ENCODE measurements around the gene NRARP. TPM values are rescaled to one million over a fixed set of nuclear protein-coding genes. Genes with fewer than 3 reads are reported as not detected.
A peak's percentile ranks its signal among the peaks of the same experiment; 100 is the strongest.

The NRARP gene
- total RNA-seq, 1 donor from 2014 or later = 20.7 TPM

- peaks cover 17% of the 10 kb centered on the region for H3K27me3 ChIP-seq
- H3K4me3 Mint-ChIP-seq = peak overlapping the region; percentile 30
- no peak overlapping the region for H3K4me2 ChIP-seq
- H3K4me3 ChIP-seq = no peak overlapping the region
- TF ChIP-seq EZH2phosphoT487 (IDR thresholded peaks at IDR 0.05) (no peak), EZH2 (IDR thresholded peaks at IDR 0.05) (no peak), CTCF (IDR thresholded peaks at IDR 0.05) (no peak)
- peak; percentile 25 for DNase-seq (ENCODE audit: low spot score)
- H3K9me3 Mint-ChIP-seq = no peaks in the 10 kb centered on the region
- H2AFZ ChIP-seq (replicated peaks) = no peak overlapping the region
- peaks cover 6% of the 10 kb centered on the region for H3K27me3 Mint-ChIP-seq (ENCODE audit: insufficient read depth, low read depth)
- peaks cover 50% of the 10 kb centered on the region for H3F3A ChIP-seq (ENCODE audit: low read depth)
- no peaks in the 10 kb centered on the region for H3K9me3 ChIP-seq (ENCODE audit: low read depth)
- peaks cover 18% of the 10 kb centered on the region for H3K79me2 ChIP-seq (ENCODE audit: low read depth)
- peaks cover 65% of the 10 kb centered on the region for H3K4me1 ChIP-seq
- peak overlapping the region; percentile 42 for H3K27ac Mint-ChIP-seq
- H3K9ac ChIP-seq = no peak overlapping the region
- peaks cover 3% of the 10 kb centered on the region for H3K36me3 Mint-ChIP-seq
- H3K36me3 ChIP-seq = no peaks in the 10 kb centered on the region
- peaks cover 49% of the 10 kb centered on the region for H3K4me1 Mint-ChIP-seq
- no peak overlapping the region for H3K27ac ChIP-seq
- peaks cover 33% of the 10 kb centered on the region for H4K20me1 ChIP-seq (ENCODE audit: low read depth)
Observed at GRCh38 chr9:137303893-137304382, 1.9 kb upstream of the NRARP start.

- H3K9me3 ChIP-seq (ENCODE audit: low read depth) = no peaks in the 10 kb centered on the region
- peaks cover 24% of the 10 kb centered on the region for H3K27me3 ChIP-seq
- H3K4me2 ChIP-seq = peak overlapping the region; percentile 92
- peaks cover 48% of the 10 kb centered on the region for H3K4me1 Mint-ChIP-seq
- peak overlapping the region; percentile 46 for H3K4me3 ChIP-seq
- peak overlapping the region; percentile 42 for H3K27ac Mint-ChIP-seq
- H3K36me3 ChIP-seq = no peaks in the 10 kb centered on the region
- H3F3A ChIP-seq (ENCODE audit: low read depth) = peaks cover 56% of the 10 kb centered on the region
- no peaks in the 10 kb centered on the region for H3K9me3 Mint-ChIP-seq
- H3K4me1 ChIP-seq = peaks cover 71% of the 10 kb centered on the region
- peak overlapping the region; percentile 77 for H3K4me3 Mint-ChIP-seq
- H4K20me1 ChIP-seq (ENCODE audit: low read depth) = peaks cover 39% of the 10 kb centered on the region
- TF ChIP-seq EZH2 (IDR thresholded peaks at IDR 0.05) = no peak
- no peak for TF ChIP-seq EZH2phosphoT487 (IDR thresholded peaks at IDR 0.05)
- TF ChIP-seq CTCF (IDR thresholded peaks at IDR 0.05) = no peak
- peaks cover 18% of the 10 kb centered on the region for H3K79me2 ChIP-seq (ENCODE audit: low read depth)
- H3K36me3 Mint-ChIP-seq = peaks cover 3% of the 10 kb centered on the region
- peaks cover 6% of the 10 kb centered on the region for H3K27me3 Mint-ChIP-seq (ENCODE audit: insufficient read depth, low read depth)
- H2AFZ ChIP-seq (replicated peaks) = no peak overlapping the region
- no peak overlapping the region for H3K27ac ChIP-seq
- H3K9ac ChIP-seq = no peak overlapping the region
- DNase-seq (ENCODE audit: low spot score) = peak; percentile 70
Observed at GRCh38 chr9:137303151-137303892, 1.3 kb upstream of the NRARP start.

- Histone ChIP-seq H3K9ac (no peak overlapping the region), H3F3A (ENCODE audit: low read depth) (peaks cover 63% of the 10 kb centered on the region), H3K4me3 (peak overlapping the region; percentile 46), H3K79me2 (ENCODE audit: low read depth) (peaks cover 18% of the 10 kb centered on the region), H3K27me3 (peaks cover 31% of the 10 kb centered on the region), H3K27ac (no peak overlapping the region), H4K20me1 (ENCODE audit: low read depth) (peaks cover 46% of the 10 kb centered on the region), H3K9me3 (ENCODE audit: low read depth) (no peaks in the 10 kb centered on the region), H3K4me1 (peaks cover 69% of the 10 kb centered on the region), H2AFZ (replicated peaks) (no peak overlapping the region), H3K4me2 (peak overlapping the region; percentile 92), H3K36me3 (no peaks in the 10 kb centered on the region)
- TF ChIP-seq CTCF (IDR thresholded peaks at IDR 0.05) (peak; percentile 71), EZH2phosphoT487 (IDR thresholded peaks at IDR 0.05) (no peak), EZH2 (IDR thresholded peaks at IDR 0.05) (peak; percentile 46)
- peaks cover 47% of the 10 kb centered on the region for H3K4me1 Mint-ChIP-seq
- peaks cover 6% of the 10 kb centered on the region for H3K27me3 Mint-ChIP-seq (ENCODE audit: insufficient read depth, low read depth)
- peak overlapping the region; percentile 77 for H3K4me3 Mint-ChIP-seq
- no peak overlapping the region for H3K27ac Mint-ChIP-seq
- H3K36me3 Mint-ChIP-seq = peaks cover 3% of the 10 kb centered on the region
- H3K9me3 Mint-ChIP-seq = no peaks in the 10 kb centered on the region
- DNase-seq (ENCODE audit: low spot score) = peak; percentile 91
Observed at GRCh38 chr9:137302449-137303150, 529 bp upstream of the NRARP start.

Measured in neural progenitor cell (in vitro differentiated cells).